Muscle layer of colon (tissue), 2 donors: ENCODE results near the gene BAIAP3.

ENCODE experiments used
- H3K27ac ChIP-seq: one replicate; pipeline ENCODE4 v1.7.0; 2013; ENCODE audit warnings: low read depth, mild to moderate bottlenecking, low read length, moderate library complexity
- H3K27me3 ChIP-seq, 2 donors: one replicate each; pipeline ENCODE4 v1.7.0; 2013; ENCODE audit warnings: low read length in 2 of 2, mild to moderate bottlenecking in 2 of 2; ENCODE audit not compliant: insufficient read depth in 2 of 2, control insufficient read depth in 1 of 2
- H3K36me3 ChIP-seq: one replicate; pipeline ENCODE4 v1.7.0; 2013; ENCODE audit warnings: mild to moderate bottlenecking, low read length; ENCODE audit not compliant: insufficient read depth
- H3K4me1 ChIP-seq: one replicate; pipeline ENCODE4 v1.7.0; 2013; ENCODE audit warnings: mild to moderate bottlenecking, low read length; ENCODE audit not compliant: insufficient read depth
- H3K4me3 ChIP-seq, 2 donors: one replicate each; pipeline ENCODE4 v1.7.0; 2013; ENCODE audit warnings: low read length in 2 of 2, low read depth in 1 of 2, mild to moderate bottlenecking in 1 of 2, moderate library complexity in 1 of 2
- H3K9ac ChIP-seq: one replicate; pipeline ENCODE4 v1.7.0; 2013; ENCODE audit warnings: low read length
- H3K9me3 ChIP-seq: one replicate; pipeline ENCODE4 v1.7.0; 2013; ENCODE audit warnings: mild to moderate bottlenecking, low read length
- donor health status: abdominal sarcoma.
- donor health status: Adenocarcinoma of cecum.

BAIAP3 gene

GRCh38 chr16:1313721-1314369, 19.6 kb upstream of the BAIAP3 start:
- Histone ChIP-seq H3K4me1 (peaks cover 30% of the 10 kb centered on the region), H3K9ac (no peak overlapping the region), H3K27ac (no peak overlapping the region), H3K36me3 (peaks cover 51% of the 10 kb centered on the region), H3K27me3 (no peaks in the 10 kb centered on the region), H3K9me3 (no peaks in the 10 kb centered on the region), H3K4me3 (no peak overlapping the region)

GRCh38 chr16:1314399-1315068, 18.9 kb upstream of the BAIAP3 start:
- H3K4me1 ChIP-seq = peaks cover 30% of the 10 kb centered on the region
- no peaks in the 10 kb centered on the region for H3K27me3 ChIP-seq
- no peak overlapping the region for H3K9ac ChIP-seq
- no peaks in the 10 kb centered on the region for H3K9me3 ChIP-seq
- peaks cover 58% of the 10 kb centered on the region for H3K36me3 ChIP-seq
- no peak overlapping the region for H3K27ac ChIP-seq
- no peak overlapping the region for H3K4me3 ChIP-seq

GRCh38 chr16:1315081-1316032, 18.1 kb upstream of the BAIAP3 start:
- Histone ChIP-seq H3K4me1 (peaks cover 28% of the 10 kb centered on the region), H3K9me3 (no peaks in the 10 kb centered on the region), H3K36me3 (peaks cover 66% of the 10 kb centered on the region), H3K9ac (no peak overlapping the region), H3K27me3 (no peaks in the 10 kb centered on the region), H3K4me3 (no peak overlapping the region), H3K27ac (no peak overlapping the region)

- Histone ChIP-seq H3K36me3 (peaks cover 73% of the 10 kb centered on the region), H3K27ac (no peak overlapping the region), H3K4me1 (peaks cover 21% of the 10 kb centered on the region), H3K9me3 (no peaks in the 10 kb centered on the region), H3K4me3 (no peak overlapping the region), H3K9ac (no peak overlapping the region), H3K27me3 (no peaks in the 10 kb centered on the region)
These were observed 17.4 kb upstream of the BAIAP3 start for GRCh38 chr16:1316033-1316405.

- Histone ChIP-seq H3K36me3 (peaks cover 75% of the 10 kb centered on the region), H3K9me3 (no peaks in the 10 kb centered on the region), H3K9ac (no peak overlapping the region), H3K27me3 (no peaks in the 10 kb centered on the region), H3K27ac (no peak overlapping the region), H3K4me1 (peaks cover 5% of the 10 kb centered on the region), H3K4me3 (no peak overlapping the region)
These were observed 15.8 kb upstream of the BAIAP3 start for GRCh38 chr16:1317479-1318267.

GRCh38 chr16:1318268-1318545, 15.2 kb upstream of the BAIAP3 start:
- Histone ChIP-seq H3K27ac (no peak overlapping the region), H3K27me3 (no peaks in the 10 kb centered on the region), H3K9me3 (no peaks in the 10 kb centered on the region), H3K4me1 (no peaks in the 10 kb centered on the region), H3K36me3 (peaks cover 75% of the 10 kb centered on the region), H3K9ac (no peak overlapping the region), H3K4me3 (no peak overlapping the region)

GRCh38 chr16:1319041-1319440, 14.4 kb upstream of the BAIAP3 start:
- Histone ChIP-seq H3K36me3 (peaks cover 73% of the 10 kb centered on the region), H3K4me3 (no peak overlapping the region), H3K27me3 (no peaks in the 10 kb centered on the region), H3K4me1 (no peaks in the 10 kb centered on the region), H3K9me3 (no peaks in the 10 kb centered on the region), H3K27ac (no peak overlapping the region), H3K9ac (no peak overlapping the region)

- Histone ChIP-seq H3K9ac (no peak overlapping the region), H3K27me3 (no peaks in the 10 kb centered on the region), H3K36me3 (peaks cover 66% of the 10 kb centered on the region)
These were observed 13.3 kb upstream of the BAIAP3 start for GRCh38 chr16:1320097-1320496.

GRCh38 chr16:1320658-1321240, 12.7 kb upstream of the BAIAP3 start:
- H3K9me3 ChIP-seq = no peaks in the 10 kb centered on the region
- H3K27ac ChIP-seq = no peak overlapping the region
- H3K36me3 ChIP-seq = peaks cover 66% of the 10 kb centered on the region
- no peaks in the 10 kb centered on the region for H3K27me3 ChIP-seq
- H3K9ac ChIP-seq = no peak overlapping the region
- H3K4me3 ChIP-seq = no peak overlapping the region
- H3K4me1 ChIP-seq = no peaks in the 10 kb centered on the region

More at GRCh38 chr16:1320097-1320496, 13.3 kb upstream of the BAIAP3 start:
- no peak overlapping the region for H3K4me3 ChIP-seq
- no peak overlapping the region for H3K27ac ChIP-seq
- no peaks in the 10 kb centered on the region for H3K4me1 ChIP-seq
- H3K9me3 ChIP-seq = no peaks in the 10 kb centered on the region

GRCh38 chr16:1322407-1322806, 11.0 kb upstream of the BAIAP3 start:
- H3K4me3 ChIP-seq = no peak overlapping the region
- H3K36me3 ChIP-seq = peaks cover 51% of the 10 kb centered on the region
- H3K9me3 ChIP-seq = no peaks in the 10 kb centered on the region
- no peak overlapping the region for H3K9ac ChIP-seq
- H3K27me3 ChIP-seq = no peaks in the 10 kb centered on the region
- H3K27ac ChIP-seq = no peak overlapping the region
- H3K4me1 ChIP-seq = no peaks in the 10 kb centered on the region
